HepG2 (cell line): ENCODE data around the gene FTSJ1. TPM values are rescaled to one million over a fixed set of nuclear protein-coding genes. Genes with fewer than 3 reads are reported as not detected.

Source experiments
- GLI4 ChIP-seq: sonication (generic); formaldehyde crosslinking; IDR thresholded peaks from 2 replicates; pipeline ENCODE4 v1.5.1; 2020; ENCODE audit warnings: missing genetic modification reagents, mild to moderate bottlenecking, moderate library complexity, borderline replicate concordance
- HINFP ChIP-seq: sonication (generic); formaldehyde crosslinking; IDR thresholded peaks from 2 replicates; pipeline ENCODE4 v1.4.0; 2020; ENCODE audit warnings: low read depth, mild to moderate bottlenecking, missing genetic modification reagents
- HMG20B ChIP-seq: conservative IDR thresholded peaks from 2 replicates; pipeline ENCODE4 v1.6.1; 2016; ENCODE audit warnings: missing genetic modification reagents, missing compliant biosample characterization
- KAT7 ChIP-seq: IDR thresholded peaks from 2 replicates; pipeline ENCODE4 v1.6.1; 2018; ENCODE audit warnings: borderline replicate concordance, missing compliant biosample characterization
- KLF16 ChIP-seq, 2 experiments: sonication (generic) in 1 of 2; formaldehyde crosslinking in 1 of 2; IDR thresholded peaks; 2 replicates each; pipeline versions ENCODE4 v1.6.1 to v1.8.0; 2016 to 2023; ENCODE audit warnings: missing genetic modification reagents in 2 of 2, missing compliant biosample characterization in 1 of 2
- MAZ ChIP-seq, 2 experiments: sonication (generic) in 1 of 2; formaldehyde crosslinking in 1 of 2; IDR thresholded peaks; 2 replicates each; pipeline versions ENCODE4 v1.5.0 to v1.6.1; 2012 to 2020; ENCODE audit warnings: low read depth in 2 of 2, mild to moderate bottlenecking in 2 of 2, borderline replicate concordance in 1 of 2, improper control_type of control experiment in 1 of 2, low read length in 1 of 2, missing genetic modification reagents in 1 of 2, moderate library complexity in 1 of 2
- TEAD2 ChIP-seq: sonication (generic); formaldehyde crosslinking; IDR thresholded peaks from 2 replicates; pipeline ENCODE4 v1.9.0; 2021; ENCODE audit warnings: missing genetic modification reagents
- TRIM22 ChIP-seq: fragments of 450-650 bp; IDR thresholded peaks from 2 replicates; pipeline ENCODE4 v1.6.1; 2017
- ZBED4 ChIP-seq: sonication (generic); formaldehyde crosslinking; IDR thresholded peaks from 2 replicates; pipeline ENCODE4 v1.4.0; 2020; ENCODE audit warnings: missing genetic modification reagents, borderline replicate concordance
- ZBTB33 ChIP-seq: sonication (generic); formaldehyde crosslinking; IDR thresholded peaks from 2 replicates; pipeline ENCODE4 v1.4.0; 2020; ENCODE audit warnings: missing genetic modification reagents
- ZNF256 ChIP-seq: sonication (generic); formaldehyde crosslinking; conservative IDR thresholded peaks from 2 replicates; pipeline ENCODE4 v1.4.0; 2020; ENCODE audit warnings: missing genetic modification reagents
- ZNF598 ChIP-seq: sonication (generic); formaldehyde crosslinking; IDR thresholded peaks from 2 replicates; pipeline ENCODE4 v1.5.1; 2020; ENCODE audit warnings: mild to moderate bottlenecking, missing genetic modification reagents, borderline replicate concordance
- ZNF615 ChIP-seq: sonication (generic); formaldehyde crosslinking; IDR thresholded peaks from 2 replicates; pipeline ENCODE4 v1.5.0; 2020; ENCODE audit warnings: mild to moderate bottlenecking, missing genetic modification reagents, borderline replicate concordance
- ZNF674 ChIP-seq: sonication (generic); formaldehyde crosslinking; IDR thresholded peaks from 2 replicates; pipeline ENCODE4 v1.5.0; 2020; ENCODE audit warnings: low read depth, mild to moderate bottlenecking, missing genetic modification reagents
- ZNF740 ChIP-seq: sonication (generic); formaldehyde crosslinking; IDR thresholded peaks from 2 replicates; pipeline ENCODE4 v1.4.0; 2020; ENCODE audit warnings: missing genetic modification reagents
- ZNF773 ChIP-seq: sonication (generic); formaldehyde crosslinking; IDR thresholded peaks from 2 replicates; pipeline ENCODE4 v1.4.0; 2020; ENCODE audit warnings: missing genetic modification reagents, borderline replicate concordance
- ZNF83 ChIP-seq: sonication (generic); formaldehyde crosslinking; IDR thresholded peaks from 2 replicates; pipeline ENCODE4 v1.4.0; 2020; ENCODE audit warnings: missing genetic modification reagents, mild to moderate bottlenecking, borderline replicate concordance
- ZNF879 ChIP-seq: sonication (generic); formaldehyde crosslinking; IDR thresholded peaks from 2 replicates; pipeline ENCODE4 v1.8.1; 2023; ENCODE audit warnings: missing genetic modification reagents
- polyA plus RNA-seq, 8 experiments: library from polyadenylated mRNA; depleted of rRNA in 3 of 8; stranded (reverse) in 7 of 8; unstranded in 1 of 8; fragments of >200 nt; fragmentation: Illumina TruSeq in 4 of 8; extraction: Trizol in 4 of 8; gene quantifications; 2 replicates each; pipeline versions ENCODE4 v1.2.1 to v1.2.3, GENCODE V29; 2011 to 2016; ENCODE audit warnings: low read depth in 4 of 8, missing spikeins in 1 of 8, mixed read lengths in 1 of 8; ENCODE audit not compliant: insufficient read depth in 1 of 8
- total RNA-seq, 5 experiments: library from RNA; depleted of rRNA; stranded (reverse); fragments of >200 nt; fragmentation: Illumina TruSeq; extraction: Trizol; gene quantifications; 2 replicates each; pipeline ENCODE4 v1.2.3, GENCODE V29; 2016; ENCODE audit warnings: low read depth in 1 of 5

FTSJ1 gene
- total and polyA plus RNA-seq, 2 of the 13 experiments (the other 11 are each of a cell fraction or from before 2014, with no cell fraction given), result 30.3 to 37.9 TPM

GRCh38 chrX:48470110-48470832 is 5.7 kb upstream of the FTSJ1 start, which contains the start of gene SLC38A5 (continued):
- TF ChIP-seq ZBTB33 (no peak), GLI4 (no peak), ZNF740 (CRISPR knock-in tag) (no peak), ZNF256 (no peak), HMG20B (CRISPR knock-in tag) (no peak), KLF16 (CRISPR knock-in tag; IDR thresholded peaks at IDR 0.05) (0 out of 4 replicates have a peak, but pooled peaks of 1 of the 2 experiments have one; percentile 34), ZBED4 (no peak), MAZ (IDR thresholded peaks at IDR 0.05; ENCODE audit: borderline replicate concordance, low read depth, low read length) (no peak), MAZ (CRISPR knock-in tag; IDR thresholded peaks at IDR 0.05; ENCODE audit: low read depth) (peak; percentile 32; the same call in 1 of the 2 replicates), ZNF615 (CRISPR knock-in tag) (no peak), ZNF83 (no peak), ZNF598 (CRISPR knock-in tag) (no peak), KAT7 (CRISPR knock-in tag) (no peak), TRIM22 (no peak), ZNF879 (CRISPR knock-in tag) (0 out of 2 replicates have a peak, but pooled peaks have one; percentile 38), ZNF674 (CRISPR knock-in tag) (no peak), ZNF773 (CRISPR knock-in tag) (no peak), TEAD2 (no peak), HINFP (CRISPR knock-in tag) (0 out of 2 replicates have a peak, but pooled peaks have one; percentile 34)
